Esophagus squamous epithelium (tissue), 5 donors: ENCODE results near the gene NRG3. TPM values are rescaled to one million over a fixed set of nuclear protein-coding genes. Genes with fewer than 3 reads are reported as not detected.

Experiments
- DNase-seq: peaks from one replicate; lab custom pipeline; 2025; lab: John Stamatoyannopoulos, UW
- H3K27ac ChIP-seq, 4 donors: fragments of 200-600 bp; sonication (generic); one replicate each; pipeline ENCODE4 v1.5.1; 2016 to 2019; ENCODE audit warnings: mild to moderate bottlenecking in 1 of 4
- H3K27me3 ChIP-seq, 4 donors: fragments of 200-600 bp; sonication (generic); 1 replicate in 3 of 4; 2 replicates in 1 of 4; pipeline versions ENCODE4 v1.5.1 to v1.6.0; 2017 to 2021; ENCODE audit warnings: antibody characterized with exemption in 1 of 4
- H3K36me3 ChIP-seq, 3 donors: fragments of 200-600 bp; sonication (generic); one replicate each; pipeline ENCODE4 v1.5.1; 2016 to 2019
- H3K4me1 ChIP-seq, 3 donors: fragments of 200-600 bp; sonication (generic); one replicate each; pipeline ENCODE4 v1.5.1; 2017 to 2019
- H3K4me3 ChIP-seq, 4 donors: fragments of 200-600 bp; sonication (generic); 1 replicate in 3 of 4; 2 replicates in 1 of 4; pipeline ENCODE4 v1.5.1; 2016 to 2019; ENCODE audit warnings: mild to moderate bottlenecking in 2 of 4, moderate library complexity in 1 of 4
- H3K9me3 ChIP-seq, 3 donors: fragments of 200-600 bp; sonication (generic); one replicate each; pipeline ENCODE4 v1.5.1; 2016 to 2019
- POLR2A ChIP-seq, 4 donors: fragments of 450-650 bp; IDR thresholded peaks; one replicate each; pipeline ENCODE4 v1.6.1; 2017; ENCODE audit warnings: antibody characterized with exemption in 4 of 4, mild to moderate bottlenecking in 4 of 4, moderate library complexity in 3 of 4
- WGBS, 2 donors: methylation state at CpG; one replicate each; pipeline ENCODE4 v1.1.5; 2018; 5-methylcytosine and 5-hydroxymethylcytosine counted together
- intact Hi-C: fragments of 100-400 bp; cut with DNase I; formaldehyde crosslinking; loops from one replicate; pipeline ENCODE4 v1.15.0; 2022
- total RNA-seq, 4 donors: library from RNA; depleted of rRNA; stranded (reverse); fragments of >200 nt; gene quantifications; one replicate each; pipeline ENCODE4 v1.1.0, GENCODE V29; 2016
- TF ChIP-seq, protein P1 (sequence below), 6 experiments: fragments of 450-650 bp in 4 of 6; fragments of 200-600 bp in 2 of 6; sonication (generic) in 2 of 6; IDR thresholded peaks; one replicate each; pipeline ENCODE4 v1.5.1; 2016 to 2019; ENCODE audit warnings: antibody characterized with exemption in 6 of 6, mild to moderate bottlenecking in 4 of 6, moderate library complexity in 4 of 6
- donor health status: DM: yes; HTN: yes; CAD: no.

Gene NRG3
- total RNA-seq, 4 donors from 2014 or later: 0.19 TPM; not detected in 3

- 74 to 100% methylated on average over 1 to 2 of the region's 2 CpGs for WGBS, 2 donors
Measured at GRCh38 chr10:82409671-82410070, 534.7 kb downstream of the NRG3 start.

DNA sequence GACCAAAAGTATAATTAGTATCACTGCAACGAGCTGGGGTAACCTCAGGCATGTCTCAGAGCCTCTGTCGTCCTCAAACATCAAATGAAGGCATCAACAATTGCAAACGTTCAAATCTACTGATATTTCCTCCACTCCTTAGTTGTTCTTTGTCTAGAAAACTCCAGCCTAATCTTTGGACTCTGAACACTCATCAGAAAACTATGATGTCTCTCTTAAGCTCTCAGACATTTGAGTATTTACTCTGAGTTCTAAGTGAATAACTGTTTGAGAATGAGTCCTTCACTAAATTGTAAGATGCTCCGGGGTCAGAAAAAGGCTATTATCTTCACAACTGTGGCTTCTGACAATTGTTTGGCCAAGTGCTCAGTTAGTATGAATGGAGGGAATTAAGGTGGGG lies 536.4 kb downstream of the NRG3 start:
- H3K27me3 ChIP-seq: no peaks in the 10 kb centered on the region
- H3K27ac ChIP-seq: no peak overlapping the region
- no peak overlapping the region for H3K4me3 ChIP-seq
- no peaks in the 10 kb centered on the region for H3K36me3 ChIP-seq
- intact Hi-C loops: no loop called here
- WGBS, 2 donors: 40 to 53% methylated on average over 4 of the region's 4 CpGs
- DNase-seq: no peak
- no peak for TF ChIP-seq POLR2A (IDR thresholded peaks at IDR 0.05)
- TF ChIP-seq, protein P1, sequence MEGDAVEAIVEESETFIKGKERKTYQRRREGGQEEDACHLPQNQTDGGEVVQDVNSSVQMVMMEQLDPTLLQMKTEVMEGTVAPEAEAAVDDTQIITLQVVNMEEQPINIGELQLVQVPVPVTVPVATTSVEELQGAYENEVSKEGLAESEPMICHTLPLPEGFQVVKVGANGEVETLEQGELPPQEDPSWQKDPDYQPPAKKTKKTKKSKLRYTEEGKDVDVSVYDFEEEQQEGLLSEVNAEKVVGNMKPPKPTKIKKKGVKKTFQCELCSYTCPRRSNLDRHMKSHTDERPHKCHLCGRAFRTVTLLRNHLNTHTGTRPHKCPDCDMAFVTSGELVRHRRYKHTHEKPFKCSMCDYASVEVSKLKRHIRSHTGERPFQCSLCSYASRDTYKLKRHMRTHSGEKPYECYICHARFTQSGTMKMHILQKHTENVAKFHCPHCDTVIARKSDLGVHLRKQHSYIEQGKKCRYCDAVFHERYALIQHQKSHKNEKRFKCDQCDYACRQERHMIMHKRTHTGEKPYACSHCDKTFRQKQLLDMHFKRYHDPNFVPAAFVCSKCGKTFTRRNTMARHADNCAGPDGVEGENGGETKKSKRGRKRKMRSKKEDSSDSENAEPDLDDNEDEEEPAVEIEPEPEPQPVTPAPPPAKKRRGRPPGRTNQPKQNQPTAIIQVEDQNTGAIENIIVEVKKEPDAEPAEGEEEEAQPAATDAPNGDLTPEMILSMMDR (IDR thresholded peaks at IDR 0.05): no peak
- no peaks in the 10 kb centered on the region for H3K9me3 ChIP-seq
- H3K4me1 ChIP-seq: no peaks in the 10 kb centered on the region

More at GRCh38 chr10:82409671-82410070, 534.7 kb downstream of the NRG3 start:
- Histone ChIP-seq H3K9me3 (no peaks in the 10 kb centered on the region), H3K4me3 (no peak overlapping the region), H3K27ac (no peak overlapping the region), H3K27me3 (no peaks in the 10 kb centered on the region), H3K4me1 (no peaks in the 10 kb centered on the region), H3K36me3 (no peaks in the 10 kb centered on the region)
- intact Hi-C loops: no loop called here
- TF ChIP-seq, protein P1 (IDR thresholded peaks at IDR 0.05): no peak
- no peak for TF ChIP-seq POLR2A (IDR thresholded peaks at IDR 0.05)
- no peak for DNase-seq

- Histone ChIP-seq H3K27ac (no peak overlapping the region), H3K4me3 (no peak overlapping the region), H3K27me3 (no peaks in the 10 kb centered on the region), H3K4me1 (no peaks in the 10 kb centered on the region), H3K9me3 (no peaks in the 10 kb centered on the region), H3K36me3 (no peaks in the 10 kb centered on the region)
- no peak for DNase-seq
- intact Hi-C loops: no loop called here
- TF ChIP-seq, protein P1 (IDR thresholded peaks at IDR 0.05): no peak
- no peak for TF ChIP-seq POLR2A (IDR thresholded peaks at IDR 0.05)
- WGBS, 2 donors: 46 to 55% methylated on average over 2 of the region's 2 CpGs
Measured at GRCh38 chr10:82420001-82420400, 545.0 kb downstream of the NRG3 start.

DNA sequence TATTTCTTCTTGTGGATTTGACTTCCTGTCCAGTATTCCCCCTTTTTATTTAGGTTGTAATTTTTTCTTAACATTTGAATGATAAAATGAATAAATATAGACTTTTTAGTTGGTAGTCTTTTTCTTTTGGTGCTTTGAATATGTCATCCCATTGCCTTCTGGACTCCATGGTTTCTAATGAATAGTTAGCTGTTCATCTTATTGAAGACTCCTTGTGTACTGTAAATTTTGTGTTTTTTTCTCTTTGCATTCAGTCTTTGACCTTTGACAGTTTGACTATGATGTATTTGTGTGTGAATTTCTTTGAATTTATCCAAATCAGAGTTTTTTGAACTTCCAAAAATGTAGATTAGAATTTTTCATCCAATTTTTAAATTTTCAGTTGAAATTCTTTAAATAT lies 554.3 kb downstream of the NRG3 start:
- no peak overlapping the region for H3K4me3 ChIP-seq
- no peaks in the 10 kb centered on the region for H3K4me1 ChIP-seq
- no peaks in the 10 kb centered on the region for H3K36me3 ChIP-seq
- intact Hi-C loops: no loop called here
- TF ChIP-seq POLR2A (IDR thresholded peaks at IDR 0.05): no peak
- TF ChIP-seq, protein P1 (IDR thresholded peaks at IDR 0.05): no peak
- no peaks in the 10 kb centered on the region for H3K27me3 ChIP-seq
- no peak overlapping the region for H3K27ac ChIP-seq
- peaks cover 0 to 11% (median 0%) of the 10 kb centered on the region in 3 donors for H3K9me3 ChIP-seq
- DNase-seq: no peak

GRCh38 chr10:82438277-82438676 lies 563.3 kb downstream of the NRG3 start:
- no peaks in the 10 kb centered on the region for H3K27me3 ChIP-seq
- 100% methylated on average over 1 of the region's 1 CpG; no CpG with 5 or more reads in 1 of the 2 donors for WGBS, 2 donors
- H3K27ac ChIP-seq: no peak overlapping the region
- no peaks in the 10 kb centered on the region for H3K36me3 ChIP-seq
- intact Hi-C loops: no loop called here
- H3K4me3 ChIP-seq: no peak overlapping the region
- H3K4me1 ChIP-seq: no peaks in the 10 kb centered on the region
- DNase-seq: no peak
- TF ChIP-seq POLR2A (IDR thresholded peaks at IDR 0.05): no peak
- TF ChIP-seq, protein P1 (IDR thresholded peaks at IDR 0.05): no peak
- H3K9me3 ChIP-seq: peaks cover 0 to 8% (median 0%) of the 10 kb centered on the region in 3 donors
